ENCODE measurements around the gene PDZD7. TPM values are rescaled to one million over a fixed set of nuclear protein-coding genes. Genes with fewer than 3 reads are reported as not detected.
A peak's percentile ranks its signal among the peaks of the same experiment; 100 is the strongest.

PDZD7 gene
- total RNA-seq, result 0.22 TPM
- long read RNA-seq, result 0 reads

- peak; percentile 92 for ATAC-seq
- intact Hi-C loops (cut with DNase I), result loop anchor here (5.0 kb wide), 1 partner anchor 44 kb away; the partner anchor contains the start of genes MRPL43 and TWNK
- peak; percentile 97 for DNase-seq (ENCODE audit: missing footprints)
These were observed at the start of gene PDZD7, which contains the start of gene SFXN3 for GRCh38 chr10:101031128-101031795. PDZD7 (minus strand) TSS chr10:101031129; CDS start chr10:101030219, 910 bp downstream. SFXN3 (plus strand) TSS chr10:101031234; CDS start chr10:101034695, 3,461 bp downstream.

GRCh38 chr10:101079874-101080273, 48.9 kb upstream of the PDZD7 start:
- no peak for ATAC-seq
- intact Hi-C loops (cut with DNase I), result no loop called here
- no peak for DNase-seq (ENCODE audit: missing footprints)

- DNase-seq (ENCODE audit: missing footprints) (no peak), ATAC-seq (no peak)
- intact Hi-C loops (cut with DNase I), result no loop called here
These were observed 45.7 kb upstream of the PDZD7 start for GRCh38 chr10:101076630-101077029.

- intact Hi-C loops (cut with DNase I), result no loop called here
- ATAC-seq, result no peak
These were observed 44.8 kb upstream of the PDZD7 start for GRCh38 chr10:101075775-101076174.

GRCh38 chr10:101073631-101074030, 42.7 kb upstream of the PDZD7 start:
- DNase-seq (ENCODE audit: missing footprints) (no peak), ATAC-seq (no peak)
- intact Hi-C loops (cut with DNase I), result no loop called here

More at GRCh38 chr10:101075775-101076174, 44.8 kb upstream of the PDZD7 start:
- DNase-seq (ENCODE audit: missing footprints), result no peak

- intact Hi-C loops (cut with DNase I), result no loop called here
- ATAC-seq (no peak), DNase-seq (ENCODE audit: missing footprints) (no peak)
These were observed 42.0 kb upstream of the PDZD7 start for GRCh38 chr10:101072923-101073322.

GRCh38 chr10:101071885-101072433, 41.0 kb upstream of the PDZD7 start:
- DNase-seq (ENCODE audit: missing footprints) (no peak), ATAC-seq (peak; percentile 49)
- intact Hi-C loops (cut with DNase I), result no loop called here

- intact Hi-C loops (cut with DNase I), result no loop called here
- ATAC-seq (no peak), DNase-seq (ENCODE audit: missing footprints) (no peak)
These were observed 40.4 kb upstream of the PDZD7 start for GRCh38 chr10:101071267-101071884.

- ATAC-seq, result no peak
- intact Hi-C loops (cut with DNase I), result no loop called here
- no peak for DNase-seq (ENCODE audit: missing footprints)
These were observed 39.2 kb upstream of the PDZD7 start for GRCh38 chr10:101070098-101070497.

- DNase-seq (ENCODE audit: missing footprints) (no peak), ATAC-seq (no peak)
- intact Hi-C loops (cut with DNase I), result loop anchor here (2.0 kb wide), 1 partner anchor 75 kb away; no protein-coding TSS in a partner anchor
These were observed 38.5 kb upstream of the PDZD7 start for GRCh38 chr10:101069441-101069840.

GRCh38 chr10:101067356-101068083, 36.6 kb upstream of the PDZD7 start:
- DNase-seq (ENCODE audit: missing footprints) (no peak), ATAC-seq (peak; percentile 45)
- intact Hi-C loops (cut with DNase I), result loop anchor here (2.0 kb wide), 2 partner anchors 25 to 73 kb away; no protein-coding TSS in a partner anchor

GRCh38 chr10:101066896-101067355, 36.0 kb upstream of the PDZD7 start:
- peak; percentile 0 for ATAC-seq
- DNase-seq (ENCODE audit: missing footprints), result no peak
- intact Hi-C loops (cut with DNase I), result loop anchor here (2.0 kb wide), 1 partner anchor 24 kb away; no protein-coding TSS in a partner anchor

GRCh38 chr10:101066146-101066895, 35.4 kb upstream of the PDZD7 start:
- ATAC-seq, result peak; percentile 58
- DNase-seq (ENCODE audit: missing footprints), result peak; percentile 88
- intact Hi-C loops (cut with DNase I), result loop anchor here (2.0 kb wide), 1 partner anchor 24 kb away; no protein-coding TSS in a partner anchor

GRCh38 chr10:101065481-101066145, 34.7 kb upstream of the PDZD7 start:
- no peak for ATAC-seq
- intact Hi-C loops (cut with DNase I), result loop anchor here (2.0 kb wide), 1 partner anchor 23 kb away; no protein-coding TSS in a partner anchor
- no peak for DNase-seq (ENCODE audit: missing footprints)

- ATAC-seq (no peak), DNase-seq (ENCODE audit: missing footprints) (no peak)
- intact Hi-C loops (cut with DNase I), result no loop called here
These were observed 33.6 kb upstream of the PDZD7 start for GRCh38 chr10:101064415-101065030.

GRCh38 chr10:101063548-101064414, 32.9 kb upstream of the PDZD7 start:
- intact Hi-C loops (cut with DNase I), result no loop called here
- ATAC-seq (no peak), DNase-seq (ENCODE audit: missing footprints) (no peak)

Measured in Right ventricle myocardium inferior (tissue), 1 donor.